ENCODE measurements around the gene PTPRA.

DNA sequence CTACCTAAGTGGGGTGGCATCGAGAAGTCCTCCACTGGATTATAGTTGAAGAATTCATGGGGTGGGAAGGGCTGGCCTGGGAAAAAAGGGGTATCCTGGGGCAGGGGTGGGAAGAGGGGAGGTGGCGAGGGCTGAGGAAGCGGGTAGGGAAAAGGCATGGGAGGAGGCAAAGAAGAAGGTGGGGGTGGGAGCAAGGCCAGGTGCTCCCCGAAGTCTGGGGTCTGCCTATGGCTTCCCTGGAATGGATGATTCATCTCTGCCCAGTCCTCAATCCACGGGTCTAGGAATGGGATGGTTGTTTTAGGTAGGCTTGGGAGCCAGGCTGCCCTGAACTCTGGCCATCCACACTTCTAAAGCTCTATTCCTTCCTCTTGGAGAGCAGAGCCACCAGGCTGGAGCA, 37.2 kb upstream of the PTPRA start:
- TF ChIP-seq, protein P1, sequence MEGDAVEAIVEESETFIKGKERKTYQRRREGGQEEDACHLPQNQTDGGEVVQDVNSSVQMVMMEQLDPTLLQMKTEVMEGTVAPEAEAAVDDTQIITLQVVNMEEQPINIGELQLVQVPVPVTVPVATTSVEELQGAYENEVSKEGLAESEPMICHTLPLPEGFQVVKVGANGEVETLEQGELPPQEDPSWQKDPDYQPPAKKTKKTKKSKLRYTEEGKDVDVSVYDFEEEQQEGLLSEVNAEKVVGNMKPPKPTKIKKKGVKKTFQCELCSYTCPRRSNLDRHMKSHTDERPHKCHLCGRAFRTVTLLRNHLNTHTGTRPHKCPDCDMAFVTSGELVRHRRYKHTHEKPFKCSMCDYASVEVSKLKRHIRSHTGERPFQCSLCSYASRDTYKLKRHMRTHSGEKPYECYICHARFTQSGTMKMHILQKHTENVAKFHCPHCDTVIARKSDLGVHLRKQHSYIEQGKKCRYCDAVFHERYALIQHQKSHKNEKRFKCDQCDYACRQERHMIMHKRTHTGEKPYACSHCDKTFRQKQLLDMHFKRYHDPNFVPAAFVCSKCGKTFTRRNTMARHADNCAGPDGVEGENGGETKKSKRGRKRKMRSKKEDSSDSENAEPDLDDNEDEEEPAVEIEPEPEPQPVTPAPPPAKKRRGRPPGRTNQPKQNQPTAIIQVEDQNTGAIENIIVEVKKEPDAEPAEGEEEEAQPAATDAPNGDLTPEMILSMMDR (IDR thresholded peaks at IDR 0.05), result no peak
- TF ChIP-seq EP300 (IDR thresholded peaks at IDR 0.05), result no peak
- no peak for TF ChIP-seq POLR2A (IDR thresholded peaks at IDR 0.05)
- no peak for TF ChIP-seq POLR2AphosphoS5 (IDR thresholded peaks at IDR 0.05)
